Measurements from ENCODE around the gene PAAF1. TPM values are rescaled to one million over a fixed set of nuclear protein-coding genes. Genes with fewer than 3 reads are reported as not detected.

PAAF1 gene
- total RNA-seq, 1 experiment from 2014 or later: 13.9 TPM

- DNase-seq (ENCODE audit: low read depth): no peak
These were observed 68.1 kb downstream of the PAAF1 start for GRCh38 chr11:73944901-73945300.

- no peak for DNase-seq (ENCODE audit: low read depth)
These were observed 68.6 kb downstream of the PAAF1 start for GRCh38 chr11:73945396-73945795.

GRCh38 chr11:73946798-73947458 lies 70.1 kb downstream of the PAAF1 start:
- DNase-seq (ENCODE audit: low read depth): no peak

GRCh38 chr11:73949246-73949645 lies 72.4 kb downstream of the PAAF1 start:
- DNase-seq (ENCODE audit: low read depth): no peak

- DNase-seq (ENCODE audit: low read depth): no peak
These were observed 73.1 kb downstream of the PAAF1 start for GRCh38 chr11:73949912-73950311.

GRCh38 chr11:73950869-73951710 lies 74.3 kb downstream of the PAAF1 start, which contains the start of gene DNAJB13:
TSS of gene DNAJB13 (plus strand) at chr11:73951026. CDS start at chr11:73951070, 44 bp downstream.
- peak; percentile 45 for DNase-seq (ENCODE audit: low read depth)

GRCh38 chr11:73951797-73952196 lies 75.0 kb downstream of the PAAF1 start:
- DNase-seq (ENCODE audit: low read depth): no peak

- no peak for DNase-seq (ENCODE audit: low read depth)
These were observed 80.3 kb downstream of the PAAF1 start for GRCh38 chr11:73956876-73957653.

GRCh38 chr11:73957654-73958361 lies 81.0 kb downstream of the PAAF1 start:
- no peak for DNase-seq (ENCODE audit: low read depth)

- no peak for DNase-seq (ENCODE audit: low read depth)
These were observed 81.8 kb downstream of the PAAF1 start for GRCh38 chr11:73958521-73959141.

- no peak for DNase-seq (ENCODE audit: low read depth)
These were observed 84.5 kb downstream of the PAAF1 start for GRCh38 chr11:73961321-73961720.

GRCh38 chr11:73962101-73962705 lies 85.4 kb downstream of the PAAF1 start:
- DNase-seq (ENCODE audit: low read depth): no peak

GRCh38 chr11:73963861-73964260 lies 87.1 kb downstream of the PAAF1 start:
- DNase-seq (ENCODE audit: low read depth): no peak

GRCh38 chr11:73965076-73965763 lies 88.4 kb downstream of the PAAF1 start:
- DNase-seq (ENCODE audit: low read depth): no peak

- DNase-seq (ENCODE audit: low read depth): no peak
These were observed 88.9 kb downstream of the PAAF1 start for GRCh38 chr11:73965764-73966121.

- DNase-seq (ENCODE audit: low read depth): no peak
These were observed 91.7 kb downstream of the PAAF1 start for GRCh38 chr11:73968356-73968966.

- no peak for DNase-seq (ENCODE audit: low read depth)
These were observed 92.3 kb downstream of the PAAF1 start for GRCh38 chr11:73969091-73969490.

- no peak for DNase-seq (ENCODE audit: low read depth)
These were observed 93.4 kb downstream of the PAAF1 start for GRCh38 chr11:73969991-73970800.

- DNase-seq (ENCODE audit: low read depth): no peak
These were observed 94.4 kb downstream of the PAAF1 start for GRCh38 chr11:73971175-73971719.

Measured in Daoy (cell line).